ENCODE data around the gene ROBO3.

ROBO3 gene

DNA sequence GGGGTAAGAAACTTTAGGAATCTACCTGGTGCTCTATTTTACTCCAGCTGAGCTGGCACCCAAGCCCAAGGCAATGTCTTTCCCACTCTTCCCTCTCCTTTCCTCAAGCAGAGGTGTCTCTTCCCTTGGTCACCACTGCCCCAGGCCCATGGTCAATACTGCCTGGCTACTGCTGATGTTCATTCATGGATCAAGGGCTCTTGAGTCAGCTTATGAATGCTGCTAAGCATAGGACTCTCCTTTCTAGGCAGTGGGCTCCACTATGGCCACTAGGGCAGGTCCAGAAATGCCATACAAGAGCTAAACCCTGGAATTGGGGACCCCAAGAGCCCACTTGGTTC lies 51.1 kb downstream of the ROBO3 start:
- H3K27ac ChIP-seq (ENCODE audit: low read depth, low read length) = no peak overlapping the region
- H3K4me3 ChIP-seq (ENCODE audit: low read depth, low read length) = no peak overlapping the region
- H2AK5ac ChIP-seq (ENCODE audit: low read length) = no peak overlapping the region
- DNase-seq = no peak
- H3K4me1 ChIP-seq (ENCODE audit: control insufficient read depth in 1 of 2, insufficient read depth in 2 of 2, low read length in 2 of 2) = peaks cover 0 to 5% of the 10 kb centered on the region in 2 experiments
- no peak overlapping the region for H4K8ac ChIP-seq (ENCODE audit: low read depth, low read length)
- no peak overlapping the region for H3K14ac ChIP-seq (ENCODE audit: low read length)
- H2BK120ac ChIP-seq (ENCODE audit: insufficient read depth, low read length, poor library complexity) = no peak overlapping the region
- no peak overlapping the region for H3K23ac ChIP-seq (ENCODE audit: low read length)
- H3K4ac ChIP-seq (ENCODE audit: low read depth, low read length) = no peak overlapping the region
- H3K27me3 ChIP-seq (ENCODE audit: insufficient read depth, low read length) = peaks cover 2% of the 10 kb centered on the region
- H3K9ac ChIP-seq (ENCODE audit: low read length) = no peak overlapping the region
- H3K18ac ChIP-seq (ENCODE audit: low read length) = no peak overlapping the region
- no peaks in the 10 kb centered on the region for H3K36me3 ChIP-seq (ENCODE audit: control insufficient read depth in 1 of 2, insufficient read depth in 2 of 2, low read length in 2 of 2)
- peaks cover 3% of the 10 kb centered on the region for H3K9me3 ChIP-seq (ENCODE audit: insufficient read depth, low read depth, low read length)
- H3K79me2 ChIP-seq (ENCODE audit: control insufficient read depth, insufficient read depth, low read length, poor library complexity) = peaks cover 2% of the 10 kb centered on the region
- no peak overlapping the region for H2BK12ac ChIP-seq (ENCODE audit: low read length)
- H3K4me2 ChIP-seq (ENCODE audit: low read length) = no peak overlapping the region
- no peak overlapping the region for H4K12ac ChIP-seq (ENCODE audit: low read depth, low read length)
- no peak overlapping the region for H2AFZ ChIP-seq (ENCODE audit: insufficient read depth, low read length, poor library complexity)
- no peak overlapping the region for H2BK5ac ChIP-seq (ENCODE audit: low read depth, low read length, poor library complexity)
- no peak overlapping the region for H4K91ac ChIP-seq (ENCODE audit: low read depth, low read length)
- peaks cover 4% of the 10 kb centered on the region for H3K79me1 ChIP-seq (ENCODE audit: low read length)

DNA sequence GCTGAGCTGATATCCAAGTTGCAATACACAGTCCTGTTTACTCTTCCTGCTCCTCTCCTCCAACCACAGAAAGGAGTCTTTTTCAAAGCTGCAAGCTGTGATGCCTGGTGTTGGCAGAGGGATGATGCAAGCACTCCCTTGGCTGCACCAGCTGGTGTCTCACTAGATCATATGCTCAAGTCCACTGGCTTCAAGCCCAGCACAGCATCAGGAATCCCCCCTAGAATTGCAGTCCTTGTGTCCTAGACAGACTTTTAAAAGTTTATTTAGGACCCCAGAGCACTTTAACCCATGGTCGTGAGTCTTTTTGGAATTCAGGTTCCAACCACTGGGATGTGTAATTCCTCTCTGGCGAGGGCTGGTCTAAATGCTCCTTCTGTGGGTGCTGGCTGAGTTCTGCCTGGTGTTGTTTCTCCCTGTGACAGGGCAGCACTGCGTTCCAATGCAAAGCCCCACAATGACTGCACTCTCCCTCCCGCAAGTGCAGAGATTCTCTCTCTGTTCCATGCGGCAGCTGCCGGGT lies 51.9 kb downstream of the ROBO3 start:
- no peak overlapping the region for H2BK120ac ChIP-seq (ENCODE audit: insufficient read depth, low read length, poor library complexity)
- no peak overlapping the region for H3K14ac ChIP-seq (ENCODE audit: low read length)
- peaks cover 0 to 5% of the 10 kb centered on the region in 2 experiments for H3K4me1 ChIP-seq (ENCODE audit: control insufficient read depth in 1 of 2, insufficient read depth in 2 of 2, low read length in 2 of 2)
- no peak overlapping the region for H3K27ac ChIP-seq (ENCODE audit: low read depth, low read length)
- no peak overlapping the region for H2BK5ac ChIP-seq (ENCODE audit: low read depth, low read length, poor library complexity)
- no peak overlapping the region for H4K8ac ChIP-seq (ENCODE audit: low read depth, low read length)
- no peak overlapping the region for H3K4me2 ChIP-seq (ENCODE audit: low read length)
- H3K4me3 ChIP-seq (ENCODE audit: low read depth, low read length) = no peak overlapping the region
- H3K9me3 ChIP-seq (ENCODE audit: insufficient read depth, low read depth, low read length) = peaks cover 3% of the 10 kb centered on the region
- H3K79me1 ChIP-seq (ENCODE audit: low read length) = peaks cover 4% of the 10 kb centered on the region
- no peak overlapping the region for H3K4ac ChIP-seq (ENCODE audit: low read depth, low read length)
- H3K36me3 ChIP-seq (ENCODE audit: control insufficient read depth in 1 of 2, insufficient read depth in 2 of 2, low read length in 2 of 2) = no peaks in the 10 kb centered on the region
- H3K18ac ChIP-seq (ENCODE audit: low read length) = no peak overlapping the region
- H2BK12ac ChIP-seq (ENCODE audit: low read length) = no peak overlapping the region
- WGBS (ENCODE audit: extremely low coverage, insufficient coverage, insufficient read length) = no CpG with 5 or more reads among the region's 6 CpGs
- peaks cover 7% of the 10 kb centered on the region for H3K27me3 ChIP-seq (ENCODE audit: insufficient read depth, low read length)
- H3K23ac ChIP-seq (ENCODE audit: low read length) = no peak overlapping the region
- no peak overlapping the region for H2AFZ ChIP-seq (ENCODE audit: insufficient read depth, low read length, poor library complexity)
- no peak overlapping the region for H4K91ac ChIP-seq (ENCODE audit: low read depth, low read length)
- no peak for DNase-seq
- no peak overlapping the region for H2AK5ac ChIP-seq (ENCODE audit: low read length)
- peaks cover 2% of the 10 kb centered on the region for H3K79me2 ChIP-seq (ENCODE audit: control insufficient read depth, insufficient read depth, low read length, poor library complexity)
- H3K9ac ChIP-seq (ENCODE audit: low read length) = no peak overlapping the region
- no peak overlapping the region for H4K12ac ChIP-seq (ENCODE audit: low read depth, low read length)

DNA sequence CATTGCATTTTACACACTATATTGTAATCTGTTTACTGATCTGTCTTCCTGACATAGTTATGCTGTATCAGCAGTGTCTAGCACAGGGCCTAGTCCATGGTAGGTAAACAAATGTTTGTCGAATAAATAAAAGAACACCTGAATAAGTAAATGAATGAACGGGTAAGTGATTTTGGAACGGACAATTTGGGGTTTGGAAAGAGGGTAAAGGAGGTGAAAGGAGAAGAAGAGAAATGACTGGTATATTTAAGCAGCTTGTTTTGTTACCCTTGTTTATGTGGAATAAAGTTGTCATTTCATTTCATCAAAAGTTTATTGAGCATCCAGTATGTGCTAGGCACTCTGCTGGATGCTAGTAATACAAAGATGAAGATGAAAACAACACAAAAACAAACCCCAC lies 53.7 kb downstream of the ROBO3 start, which contains the start of gene HEPN1:
Gene HEPN1, plus strand, starts transcription at position 301 of the 400 bp plus-strand sequence.
- Histone ChIP-seq H3K27me3 (ENCODE audit: insufficient read depth, low read length) (peaks cover 7% of the 10 kb centered on the region), H4K12ac (ENCODE audit: low read depth, low read length) (no peak within 1 kb of the TSS), H3K4me3 (ENCODE audit: low read depth, low read length) (no peak within 1 kb of the TSS), H3K9ac (ENCODE audit: low read length) (no peak within 1 kb of the TSS), H2BK120ac (ENCODE audit: insufficient read depth, low read length, poor library complexity) (no peak within 1 kb of the TSS), H2AK5ac (ENCODE audit: low read length) (no peak within 1 kb of the TSS), H3K14ac (ENCODE audit: low read length) (no peak within 1 kb of the TSS), H3K79me1 (ENCODE audit: low read length) (peaks cover 4% of the 10 kb centered on the region), H4K8ac (ENCODE audit: low read depth, low read length) (no peak within 1 kb of the TSS), H2BK12ac (ENCODE audit: low read length) (no peak within 1 kb of the TSS), H3K4me1 (ENCODE audit: control insufficient read depth in 1 of 2, insufficient read depth in 2 of 2, low read length in 2 of 2) (peaks cover 0 to 5% of the 10 kb centered on the region in 2 experiments), H3K4ac (ENCODE audit: low read depth, low read length) (no peak within 1 kb of the TSS), H2AFZ (ENCODE audit: insufficient read depth, low read length, poor library complexity) (no peak within 1 kb of the TSS), H3K27ac (ENCODE audit: low read depth, low read length) (no peak within 1 kb of the TSS), H3K18ac (ENCODE audit: low read length) (no peak within 1 kb of the TSS), H2BK5ac (ENCODE audit: low read depth, low read length, poor library complexity) (no peak within 1 kb of the TSS), H3K23ac (ENCODE audit: low read length) (no peak within 1 kb of the TSS), H3K9me3 (ENCODE audit: insufficient read depth, low read depth, low read length) (peaks cover 5% of the 10 kb centered on the region), H3K79me2 (ENCODE audit: control insufficient read depth, insufficient read depth, low read length, poor library complexity) (peaks cover 2% of the 10 kb centered on the region), H3K4me2 (ENCODE audit: low read length) (no peak within 1 kb of the TSS), H3K36me3 (ENCODE audit: control insufficient read depth in 1 of 2, insufficient read depth in 2 of 2, low read length in 2 of 2) (no peaks in the 10 kb centered on the region), H4K91ac (ENCODE audit: low read depth, low read length) (no peak within 1 kb of the TSS)
- DNase-seq = no peak
- 100% methylated on average over 2 of the region's 3 CpGs for WGBS (ENCODE audit: extremely low coverage, insufficient coverage, insufficient read length)

DNA sequence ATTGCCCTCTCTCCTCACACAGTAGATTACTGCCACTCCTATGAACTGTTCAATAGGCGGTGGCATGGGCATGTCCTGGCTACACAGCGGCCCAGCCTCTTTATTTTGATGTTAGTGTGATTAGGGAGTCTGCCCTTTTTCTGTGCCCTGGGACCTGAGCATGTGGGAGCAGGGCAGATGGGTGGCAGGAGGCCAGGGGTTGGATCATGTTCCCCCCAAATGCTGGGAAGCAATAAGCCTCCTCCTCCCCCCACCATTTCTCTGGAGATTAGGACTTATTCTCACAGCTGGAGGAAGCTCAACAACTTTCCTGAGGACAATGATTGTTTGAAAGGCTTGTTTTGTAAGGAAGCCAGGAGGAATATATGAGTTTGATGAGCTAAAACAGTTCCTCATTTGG lies 54.7 kb downstream of the ROBO3 start:
- Histone ChIP-seq H3K79me2 (ENCODE audit: control insufficient read depth, insufficient read depth, low read length, poor library complexity) (peaks cover 2% of the 10 kb centered on the region), H3K4me2 (ENCODE audit: low read length) (no peak overlapping the region), H2BK5ac (ENCODE audit: low read depth, low read length, poor library complexity) (no peak overlapping the region), H2BK120ac (ENCODE audit: insufficient read depth, low read length, poor library complexity) (no peak overlapping the region), H3K36me3 (ENCODE audit: control insufficient read depth in 1 of 2, insufficient read depth in 2 of 2, low read length in 2 of 2) (no peaks in the 10 kb centered on the region), H4K8ac (ENCODE audit: low read depth, low read length) (no peak overlapping the region), H3K9ac (ENCODE audit: low read length) (no peak overlapping the region), H3K18ac (ENCODE audit: low read length) (no peak overlapping the region), H3K4ac (ENCODE audit: low read depth, low read length) (no peak overlapping the region), H2AK5ac (ENCODE audit: low read length) (no peak overlapping the region), H3K27ac (ENCODE audit: low read depth, low read length) (no peak overlapping the region), H3K4me1 (ENCODE audit: control insufficient read depth in 1 of 2, insufficient read depth in 2 of 2, low read length in 2 of 2) (peaks cover 0 to 5% of the 10 kb centered on the region in 2 experiments), H3K4me3 (ENCODE audit: low read depth, low read length) (no peak overlapping the region), H3K79me1 (ENCODE audit: low read length) (peaks cover 4% of the 10 kb centered on the region), H4K12ac (ENCODE audit: low read depth, low read length) (no peak overlapping the region), H4K91ac (ENCODE audit: low read depth, low read length) (no peak overlapping the region), H2BK12ac (ENCODE audit: low read length) (no peak overlapping the region), H3K27me3 (ENCODE audit: insufficient read depth, low read length) (peaks cover 7% of the 10 kb centered on the region), H3K14ac (ENCODE audit: low read length) (no peak overlapping the region), H3K23ac (ENCODE audit: low read length) (no peak overlapping the region), H3K9me3 (ENCODE audit: insufficient read depth, low read depth, low read length) (peaks cover 5% of the 10 kb centered on the region), H2AFZ (ENCODE audit: insufficient read depth, low read length, poor library complexity) (no peak overlapping the region)
- DNase-seq = no peak
- WGBS (ENCODE audit: extremely low coverage, insufficient coverage, insufficient read length) = no CpG with 5 or more reads among the region's 2 CpGs
